Prostate gland (tissue), 2 donors: Measurements from ENCODE around the gene RUFY3.

Experiments
- POLR2A ChIP-seq: fragments of 450-650 bp; IDR thresholded peaks from one replicate; pipeline ENCODE4 v1.6.1; 2016; ENCODE audit warnings: antibody characterized with exemption, mild to moderate bottlenecking
- POLR2AphosphoS5 ChIP-seq: sonication (generic); formaldehyde crosslinking; IDR thresholded peaks from one replicate; pipeline ENCODE4 v1.6.1; 2017; ENCODE audit warnings: antibody characterized with exemption
- TF ChIP-seq, protein P1 (sequence below), 4 experiments: fragments of 200-600 bp in 2 of 4; fragments of 450-650 bp in 2 of 4; sonication (generic) in 2 of 4; IDR thresholded peaks; 1 replicate in 3 of 4; 2 replicates in 1 of 4; pipeline ENCODE4 v1.5.1; 2016 to 2019; ENCODE audit warnings: antibody characterized with exemption in 4 of 4, mild to moderate bottlenecking in 2 of 4, moderate library complexity in 2 of 4

DNA sequence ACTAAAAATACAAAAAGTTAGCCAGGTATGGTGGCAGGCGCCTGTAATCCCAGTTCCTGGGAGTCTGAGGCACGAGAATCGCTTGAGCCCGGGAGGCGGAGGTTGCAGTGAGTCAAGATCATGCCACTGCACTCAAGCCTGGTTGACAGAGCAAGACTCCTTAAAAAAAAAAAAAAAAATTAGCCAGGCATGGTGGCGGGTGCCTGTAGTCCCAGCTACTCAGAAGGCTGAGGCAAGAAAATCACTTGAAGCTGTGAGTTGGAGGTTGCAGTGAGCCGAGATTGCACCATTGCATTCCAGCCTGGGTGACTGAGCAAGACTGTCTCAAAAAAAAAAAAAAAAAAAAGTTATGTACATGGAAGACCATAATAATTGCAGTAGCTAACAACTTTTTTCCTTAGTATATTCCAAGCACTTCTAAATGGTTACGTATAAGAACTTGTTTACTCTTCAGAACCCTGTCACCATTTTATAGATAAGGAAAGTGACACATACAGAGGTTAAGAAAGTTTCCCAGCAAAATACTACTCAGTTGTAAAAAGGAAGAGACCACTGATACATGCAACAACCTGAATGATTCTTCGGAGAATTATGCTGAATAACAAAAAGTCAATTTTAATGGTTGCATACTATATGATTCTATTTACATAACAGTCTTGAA is 24.5 kb downstream of the RUFY3 start:
- TF ChIP-seq POLR2AphosphoS5 (no peak), POLR2A (no peak)
- TF ChIP-seq, protein P1, sequence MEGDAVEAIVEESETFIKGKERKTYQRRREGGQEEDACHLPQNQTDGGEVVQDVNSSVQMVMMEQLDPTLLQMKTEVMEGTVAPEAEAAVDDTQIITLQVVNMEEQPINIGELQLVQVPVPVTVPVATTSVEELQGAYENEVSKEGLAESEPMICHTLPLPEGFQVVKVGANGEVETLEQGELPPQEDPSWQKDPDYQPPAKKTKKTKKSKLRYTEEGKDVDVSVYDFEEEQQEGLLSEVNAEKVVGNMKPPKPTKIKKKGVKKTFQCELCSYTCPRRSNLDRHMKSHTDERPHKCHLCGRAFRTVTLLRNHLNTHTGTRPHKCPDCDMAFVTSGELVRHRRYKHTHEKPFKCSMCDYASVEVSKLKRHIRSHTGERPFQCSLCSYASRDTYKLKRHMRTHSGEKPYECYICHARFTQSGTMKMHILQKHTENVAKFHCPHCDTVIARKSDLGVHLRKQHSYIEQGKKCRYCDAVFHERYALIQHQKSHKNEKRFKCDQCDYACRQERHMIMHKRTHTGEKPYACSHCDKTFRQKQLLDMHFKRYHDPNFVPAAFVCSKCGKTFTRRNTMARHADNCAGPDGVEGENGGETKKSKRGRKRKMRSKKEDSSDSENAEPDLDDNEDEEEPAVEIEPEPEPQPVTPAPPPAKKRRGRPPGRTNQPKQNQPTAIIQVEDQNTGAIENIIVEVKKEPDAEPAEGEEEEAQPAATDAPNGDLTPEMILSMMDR (IDR thresholded peaks at IDR 0.05): no peak
